Upper lobe of left lung (tissue), 4 donors: ENCODE data around the gene STX8.
A peak's percentile ranks its signal among the peaks of the same experiment; 100 is the strongest.
"Not testable (repeated sequence)": the region's sequence is repeated elsewhere in the genome, so short reads cannot be mapped to it uniquely, and the experiment has no call there.

ENCODE experiments used
- EP300 ChIP-seq, 4 donors: sonication (generic); formaldehyde crosslinking; IDR thresholded peaks; one replicate each; pipeline ENCODE4 v1.5.1; 2017; ENCODE audit warnings: antibody characterized with exemption in 4 of 4, control low read depth in 2 of 4
- POLR2A ChIP-seq, 4 donors: fragments of 450-650 bp; IDR thresholded peaks; one replicate each; pipeline ENCODE4 v1.5.1; 2016 to 2017; ENCODE audit warnings: antibody characterized with exemption in 4 of 4, mild to moderate bottlenecking in 2 of 4
- TF ChIP-seq, protein P1 (sequence below), 6 experiments: fragments of 450-650 bp in 4 of 6; fragments of 200-600 bp in 2 of 6; sonication (generic) in 2 of 6; IDR thresholded peaks; one replicate each; pipeline ENCODE4 v1.5.1; 2016 to 2019; ENCODE audit warnings: antibody characterized with exemption in 6 of 6

DNA sequence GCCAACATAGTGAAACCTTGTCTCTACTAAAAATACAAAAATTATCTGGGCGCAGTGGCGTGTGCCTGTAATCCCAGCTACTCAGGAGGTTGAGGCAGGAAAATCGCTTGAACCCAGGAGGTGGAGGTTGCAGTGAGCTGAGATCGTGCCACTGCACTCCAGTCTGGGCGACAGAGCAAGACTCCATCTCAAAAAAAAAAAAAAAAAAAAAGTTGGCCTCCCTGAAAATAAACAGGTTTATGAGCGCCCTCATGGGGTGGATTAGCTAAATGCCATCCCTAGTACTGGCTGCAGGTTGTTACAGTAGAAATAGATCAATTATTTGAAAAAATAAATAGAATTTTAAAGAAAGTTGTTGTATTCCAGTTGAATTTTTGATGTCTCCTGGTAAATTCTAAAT, 20.9 kb downstream of the STX8 start:
- TF ChIP-seq, protein P1, sequence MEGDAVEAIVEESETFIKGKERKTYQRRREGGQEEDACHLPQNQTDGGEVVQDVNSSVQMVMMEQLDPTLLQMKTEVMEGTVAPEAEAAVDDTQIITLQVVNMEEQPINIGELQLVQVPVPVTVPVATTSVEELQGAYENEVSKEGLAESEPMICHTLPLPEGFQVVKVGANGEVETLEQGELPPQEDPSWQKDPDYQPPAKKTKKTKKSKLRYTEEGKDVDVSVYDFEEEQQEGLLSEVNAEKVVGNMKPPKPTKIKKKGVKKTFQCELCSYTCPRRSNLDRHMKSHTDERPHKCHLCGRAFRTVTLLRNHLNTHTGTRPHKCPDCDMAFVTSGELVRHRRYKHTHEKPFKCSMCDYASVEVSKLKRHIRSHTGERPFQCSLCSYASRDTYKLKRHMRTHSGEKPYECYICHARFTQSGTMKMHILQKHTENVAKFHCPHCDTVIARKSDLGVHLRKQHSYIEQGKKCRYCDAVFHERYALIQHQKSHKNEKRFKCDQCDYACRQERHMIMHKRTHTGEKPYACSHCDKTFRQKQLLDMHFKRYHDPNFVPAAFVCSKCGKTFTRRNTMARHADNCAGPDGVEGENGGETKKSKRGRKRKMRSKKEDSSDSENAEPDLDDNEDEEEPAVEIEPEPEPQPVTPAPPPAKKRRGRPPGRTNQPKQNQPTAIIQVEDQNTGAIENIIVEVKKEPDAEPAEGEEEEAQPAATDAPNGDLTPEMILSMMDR (IDR thresholded peaks at IDR 0.05) = peak in 3 of 6 experiments; percentile 12 to 19 (median 12)
- TF ChIP-seq POLR2A, EP300 (IDR thresholded peaks at IDR 0.05): not testable (repeated sequence)
